Activated CD4-positive, alpha-beta T cell treated with anti-CD3 and anti-CD28 coated beads for 24 hours (primary cell): ENCODE data around the gene TK1.
A peak's percentile ranks its signal among the peaks of the same experiment; 100 is the strongest.
"Not testable (repeated sequence)": the region's sequence is repeated elsewhere in the genome, so short reads cannot be mapped to it uniquely, and the experiment has no call there.

ENCODE experiments used
- DNase-seq, 2 donors: peaks; one replicate each; pipeline ENCODE4 v3.0.0-alpha.2; 2020; ENCODE audit warnings: low read depth in 2 of 2

The TK1 gene

GRCh38 chr17:78186692-78187595 is at the start of gene TK1, which contains the start of gene AFMID:
Gene TK1 (minus strand): TSS chr17:78187052. CDS start chr17:78186994, 58 bp downstream.
Gene AFMID (plus strand): TSS chr17:78187362. CDS start chr17:78187371, 9 bp downstream.
- DNase-seq: peak; percentile 80 to 96

GRCh38 chr17:78235885-78236284 is 49.0 kb upstream of the TK1 start:
- DNase-seq: no peak

GRCh38 chr17:78235022-78235421 is 48.2 kb upstream of the TK1 start:
- not testable (repeated sequence) for DNase-seq

GRCh38 chr17:78234261-78234865 is 47.5 kb upstream of the TK1 start:
- no peak for DNase-seq

- DNase-seq: no peak
Observed at GRCh38 chr17:78233678-78234077, 46.8 kb upstream of the TK1 start.

GRCh38 chr17:78232859-78233173 is 46.0 kb upstream of the TK1 start:
- DNase-seq: no peak

- DNase-seq: peak in 1 of 2 donors; percentile 26
Observed at GRCh38 chr17:78231991-78232858, 45.4 kb upstream of the TK1 start.

GRCh38 chr17:78230996-78231935 is 44.4 kb upstream of the TK1 start, which contains the start of gene TMEM235:
Gene TMEM235 (plus strand): TSS chr17:78231631. CDS start chr17:78232024, 393 bp downstream.
- no peak for DNase-seq

- no peak for DNase-seq
Observed at GRCh38 chr17:78230252-78230962, 43.6 kb upstream of the TK1 start.

- no peak for DNase-seq
Observed at GRCh38 chr17:78228176-78228575, 41.3 kb upstream of the TK1 start.

GRCh38 chr17:78227455-78227916 is 40.6 kb upstream of the TK1 start:
- DNase-seq: no peak

GRCh38 chr17:78226759-78227454 is 40.1 kb upstream of the TK1 start:
- DNase-seq: no peak

- no peak for DNase-seq
Observed at GRCh38 chr17:78226055-78226758, 39.4 kb upstream of the TK1 start.

- no peak for DNase-seq
Observed at GRCh38 chr17:78225088-78225865, 38.4 kb upstream of the TK1 start.

- no peak for DNase-seq
Observed at GRCh38 chr17:78224231-78225087, 37.6 kb upstream of the TK1 start.

- DNase-seq: no peak
Observed at GRCh38 chr17:78223765-78224164, 36.9 kb upstream of the TK1 start.

- DNase-seq: no peak
Observed at GRCh38 chr17:78223061-78223460, 36.2 kb upstream of the TK1 start.
